ENCODE data around the gene ATG7. TPM values are rescaled to one million over a fixed set of nuclear protein-coding genes. Genes with fewer than 3 reads are reported as not detected.
A peak's percentile ranks its signal among the peaks of the same experiment; 100 is the strongest.
"Not testable (repeated sequence)": the region's sequence is repeated elsewhere in the genome, so short reads cannot be mapped to it uniquely, and the experiment has no call there.

The ATG7 gene
- total RNA-seq, 4 donors from 2014 or later = 20.6 to 50.4 (median 39.9) TPM

DNA sequence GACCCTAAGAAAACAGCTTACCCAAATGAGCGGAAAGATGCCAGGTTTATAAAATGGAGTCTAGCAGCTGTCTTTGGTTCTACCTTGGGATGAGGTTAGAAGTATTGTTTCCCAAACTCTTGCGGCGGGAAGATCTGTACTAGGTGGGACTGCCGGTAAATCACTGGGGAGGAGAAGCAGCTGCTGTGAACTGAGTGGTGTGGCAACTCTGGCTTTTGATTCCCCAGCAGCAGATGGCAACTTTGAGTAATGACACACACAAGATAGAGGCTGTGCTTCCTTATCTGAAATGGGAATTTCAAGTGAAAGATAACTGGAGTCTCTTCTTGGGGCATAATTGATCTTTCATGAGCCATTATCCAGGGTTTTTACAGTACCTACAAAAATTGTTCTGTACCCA lies 184.9 kb downstream of the ATG7 start:
- no peak overlapping the region for H3K4me3 ChIP-seq
- WGBS = 92% methylated on average over 4 of the region's 4 CpGs
- intact Hi-C loops (cut with DNase I) = no loop called here

DNA sequence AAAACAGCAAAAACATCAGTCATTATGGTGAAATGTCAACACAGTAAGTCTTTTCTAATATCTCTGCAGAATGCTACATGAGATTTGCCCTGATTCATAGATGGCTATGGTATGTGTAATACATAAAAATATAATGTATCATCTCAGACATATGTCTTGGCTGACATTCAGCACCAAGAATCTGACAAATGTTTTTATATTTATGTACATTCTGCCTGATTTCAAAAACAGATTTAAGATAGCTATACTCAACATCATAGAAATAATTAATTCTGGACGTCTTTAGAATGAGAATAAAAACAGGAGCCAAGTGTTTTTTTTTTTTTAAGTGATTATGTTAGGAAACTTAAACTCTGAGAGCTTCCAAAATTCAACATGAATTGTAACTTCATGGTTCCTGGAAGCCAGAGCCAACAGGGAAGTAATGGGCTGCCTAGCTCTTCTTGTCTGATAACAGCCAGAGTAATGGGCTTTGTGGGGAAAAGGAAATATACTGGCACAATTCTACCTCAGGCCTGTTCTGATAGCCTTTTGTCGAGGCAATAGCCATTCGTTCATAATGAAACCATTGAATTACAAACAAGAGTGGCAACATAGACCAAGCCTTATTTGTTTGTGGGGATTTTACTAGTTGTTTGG lies 187.1 kb downstream of the ATG7 start:
- H3K4me3 ChIP-seq = no peak overlapping the region
- H3K4me1 ChIP-seq = peaks cover under 1 to 8% (median 6%) of the 10 kb centered on the region in 4 donors
- no peaks in the 10 kb centered on the region for H3K9me3 ChIP-seq
- intact Hi-C loops (cut with DNase I) = no loop called here
- no peak overlapping the region for H3K27ac ChIP-seq (replicated peaks in 1 of 4)
- no peaks in the 10 kb centered on the region for H3K36me3 ChIP-seq
- WGBS = 74% methylated on average over 3 of the region's 3 CpGs
- no peak for TF ChIP-seq POLR2AphosphoS5 (IDR thresholded peaks at IDR 0.05)
- no peaks in the 10 kb centered on the region for H3K27me3 ChIP-seq
- no peak for DNase-seq (ENCODE audit: extremely low spot score)

More for the DNA sequence above, 184.9 kb downstream of the ATG7 start:
- Histone ChIP-seq H3K27me3 (no peaks in the 10 kb centered on the region), H3K9me3 (no peaks in the 10 kb centered on the region), H3K4me1 (peaks cover 0 to 12% (median 10%) of the 10 kb centered on the region in 4 donors), H3K36me3 (no peaks in the 10 kb centered on the region), H3K27ac (replicated peaks in 1 of 4) (no peak overlapping the region)
- no peak for DNase-seq (ENCODE audit: extremely low spot score)
- TF ChIP-seq POLR2A (IDR thresholded peaks at IDR 0.05; ENCODE audit: low read depth) (no peak), CTCF (IDR thresholded peaks at IDR 0.05) (no peak), POLR2AphosphoS5 (IDR thresholded peaks at IDR 0.05) (no peak), EP300 (IDR thresholded peaks at IDR 0.05) (no peak)

GRCh38 chr3:11461226-11461625 lies 189.0 kb downstream of the ATG7 start:
- H3K4me1 ChIP-seq = peaks cover 18 to 27% (median 25%) of the 10 kb centered on the region in 4 donors
- H3K27ac ChIP-seq (replicated peaks in 1 of 4) = no peak overlapping the region
- no peaks in the 10 kb centered on the region for H3K27me3 ChIP-seq
- intact Hi-C loops (cut with DNase I) = no loop called here
- no peak overlapping the region for H3K4me3 ChIP-seq
- H3K9me3 ChIP-seq = no peaks in the 10 kb centered on the region
- TF ChIP-seq POLR2AphosphoS5 (IDR thresholded peaks at IDR 0.05) = no peak
- no peak for TF ChIP-seq POLR2A (IDR thresholded peaks at IDR 0.05; ENCODE audit: low read depth)
- TF ChIP-seq EP300 (IDR thresholded peaks at IDR 0.05) = no peak
- no peak for TF ChIP-seq CTCF (IDR thresholded peaks at IDR 0.05)
- 96% methylated on average over 3 of the region's 3 CpGs for WGBS
- no peak for DNase-seq (ENCODE audit: extremely low spot score)
- no peaks in the 10 kb centered on the region for H3K36me3 ChIP-seq

- 86% methylated on average over 4 of the region's 4 CpGs for WGBS
- intact Hi-C loops (cut with DNase I); H3K9me3 ChIP-seq; H3K4me3 ChIP-seq; H3K27me3 ChIP-seq; H3K36me3 ChIP-seq; H3K27ac ChIP-seq (replicated peaks in 1 of 4); DNase-seq (ENCODE audit: extremely low spot score): not testable (repeated sequence)
- H3K4me1 ChIP-seq = peaks cover 27 to 39% (median 35%) of the 10 kb centered on the region in 4 donors
Measured at GRCh38 chr3:11462673-11463072, 190.5 kb downstream of the ATG7 start.

- intact Hi-C loops (cut with DNase I) = no loop called here
Measured at GRCh38 chr3:11463591-11463990, 191.4 kb downstream of the ATG7 start.

More at GRCh38 chr3:11463591-11463990, 191.4 kb downstream of the ATG7 start:
- Histone ChIP-seq H3K4me3 (no peak overlapping the region), H3K4me1 (peaks cover 29 to 43% (median 35%) of the 10 kb centered on the region in 4 donors), H3K27ac (replicated peaks in 1 of 4) (peak overlapping the region; percentile 86 to 88 (median 88)), H3K9me3 (no peaks in the 10 kb centered on the region), H3K36me3 (peaks cover 0 to 3% (median 0%) of the 10 kb centered on the region in 4 donors), H3K27me3 (no peaks in the 10 kb centered on the region)
- TF ChIP-seq POLR2A (IDR thresholded peaks at IDR 0.05; ENCODE audit: low read depth) (no peak), EP300 (IDR thresholded peaks at IDR 0.05) (no peak), POLR2AphosphoS5 (IDR thresholded peaks at IDR 0.05) (no peak), CTCF (IDR thresholded peaks at IDR 0.05) (no peak)
- DNase-seq (ENCODE audit: extremely low spot score) = no peak
- 93% methylated on average over 2 of the region's 2 CpGs for WGBS
